Testis (tissue), 3 donors: Measurements from ENCODE around the gene ANAPC15. TPM values are rescaled to one million over a fixed set of nuclear protein-coding genes. Genes with fewer than 3 reads are reported as not detected.

ENCODE experiments used
- DNase-seq: peaks from one replicate; pipeline ENCODE4 v3.0.0-alpha.2; 2019
- H3K27ac ChIP-seq, 2 donors: fragments of 200-600 bp; sonication (generic); one replicate each; pipeline ENCODE4 v1.5.1; 2019
- H3K27me3 ChIP-seq: fragments of 200-600 bp; sonication (generic); one replicate; pipeline ENCODE4 v1.5.1; 2019
- H3K36me3 ChIP-seq: fragments of 200-600 bp; sonication (generic); one replicate; pipeline ENCODE4 v1.5.1; 2017; ENCODE audit warnings: low read depth; ENCODE audit errors: missing control alignments
- H3K4me1 ChIP-seq: fragments of 200-600 bp; sonication (generic); one replicate; pipeline ENCODE4 v1.5.1; 2019
- H3K4me3 ChIP-seq, 2 donors: fragments of 200-600 bp; sonication (generic); one replicate each; pipeline ENCODE4 v1.5.1; 2017 to 2019
- H3K9me3 ChIP-seq: fragments of 200-600 bp; sonication (generic); one replicate; pipeline ENCODE4 v1.5.1; 2017
- CTCF ChIP-seq, 3 experiments: fragments of 450-650 bp in 2 of 3; fragments of 200-600 bp in 1 of 3; sonication (generic) in 1 of 3; IDR thresholded peaks; one replicate each; pipeline ENCODE4 v1.5.1; 2016 to 2019; ENCODE audit warnings: antibody characterized with exemption in 3 of 3, mild to moderate bottlenecking in 2 of 3, moderate library complexity in 1 of 3
- POLR2A ChIP-seq: fragments of 450-650 bp; IDR thresholded peaks from one replicate; pipeline ENCODE4 v1.6.1; 2017; ENCODE audit warnings: antibody characterized with exemption, mild to moderate bottlenecking, moderate library complexity
- WGBS, 2 donors: methylation state at CpG; one replicate each; pipeline ENCODE4 v1.1.5; 2018; 5-methylcytosine and 5-hydroxymethylcytosine counted together
- intact Hi-C: fragments of 100-400 bp; cut with DNase I; formaldehyde crosslinking; loops from one replicate; pipeline ENCODE4 v1.15.1; 2023; ENCODE audit warnings: low total_unique reads
- polyA plus RNA-seq: library from polyadenylated mRNA; stranded (reverse); fragments of 350-450 nt; fragmentation: Illumina TruSeq; extraction: RNeasy Lipid Tissue Mini Kit (QIAGEN cat#74804); gene quantifications from one replicate; pipeline ENCODE4 v1.2.3, GENCODE V29; 2014; ENCODE audit warnings: low read depth, low replicate concordance; ENCODE audit not compliant: insufficient read depth
- total RNA-seq, 2 donors: library from RNA; depleted of rRNA; stranded (reverse); fragments of >200 nt; gene quantifications; one replicate each; pipeline ENCODE4 v1.2.3, GENCODE V29; 2016

ANAPC15 gene
- total and polyA plus RNA-seq, 3 donors from 2014 or later = 61.9 to 103 (median 66.1) TPM

- no peak for DNase-seq
- peak overlapping the region; percentile 92 to 97 for H3K27ac ChIP-seq
- no peaks in the 10 kb centered on the region for H3K9me3 ChIP-seq
- no peaks in the 10 kb centered on the region for H3K36me3 ChIP-seq
- 0 to 1% methylated on average over 9 to 10 of the region's 10 CpGs for WGBS, 2 donors
- H3K4me3 ChIP-seq = peak overlapping the region; percentile 71 to 81
- peaks cover 13% of the 10 kb centered on the region for H3K4me1 ChIP-seq
- H3K27me3 ChIP-seq = no peaks in the 10 kb centered on the region
- intact Hi-C loops = no loop called here
- TF ChIP-seq POLR2A (no peak), CTCF (IDR thresholded peaks at IDR 0.05) (no peak)
These were observed 974 bp downstream of the ANAPC15 start for GRCh38 chr11:72111300-72112142.

- DNase-seq = no peak
- no peaks in the 10 kb centered on the region for H3K27me3 ChIP-seq
- TF ChIP-seq POLR2A (no peak), CTCF (IDR thresholded peaks at IDR 0.05) (no peak)
These were observed 6.6 kb downstream of the ANAPC15 start, which contains the start of gene TOMT for GRCh38 chr11:72105888-72106287. TOMT (plus strand) TSS chr11:72105924; CDS start chr11:72105952, 28 bp downstream.

DNA sequence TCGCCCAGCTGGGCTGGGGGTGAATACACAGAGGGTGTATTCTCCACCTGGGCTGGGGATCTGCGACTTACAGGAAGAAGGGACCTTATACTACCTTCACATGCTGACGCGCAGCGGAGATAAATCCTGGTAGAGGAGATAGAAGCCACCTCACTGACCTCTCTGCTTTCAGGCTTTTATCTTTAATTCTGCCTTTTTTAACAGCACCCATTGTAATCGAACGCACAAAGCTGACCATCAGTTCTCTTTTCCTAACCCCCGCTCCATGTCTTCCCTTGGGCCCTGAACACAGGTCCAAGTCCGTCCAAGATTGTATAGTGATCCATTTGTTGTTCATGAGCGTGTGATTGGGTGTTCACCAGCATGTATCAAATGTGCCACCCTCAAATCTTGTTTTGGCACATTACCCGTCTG is 8.7 kb downstream of the ANAPC15 start:
- Histone ChIP-seq H3K27me3 (no peaks in the 10 kb centered on the region), H3K4me3 (peak overlapping the region; percentile 94 to 98), H3K4me1 (peaks cover 23% of the 10 kb centered on the region), H3K36me3 (no peaks in the 10 kb centered on the region), H3K27ac (peak overlapping the region; percentile 94 to 95), H3K9me3 (no peaks in the 10 kb centered on the region)
- TF ChIP-seq CTCF (IDR thresholded peaks at IDR 0.05) (no peak), POLR2A (no peak)
- DNase-seq = no peak
- intact Hi-C loops = no loop called here
- 42 to 63% methylated on average over 11 of the region's 11 CpGs for WGBS, 2 donors

More at GRCh38 chr11:72105888-72106287, 6.6 kb downstream of the ANAPC15 start, which contains the start of gene TOMT:
- Histone ChIP-seq H3K4me1 (peaks cover 12% of the 10 kb centered on the region), H3K27ac (no peak within 1 kb of the TSS), H3K9me3 (no peaks in the 10 kb centered on the region), H3K4me3 (no peak within 1 kb of the TSS), H3K36me3 (no peaks in the 10 kb centered on the region)
- intact Hi-C loops = no loop called here
- 90 to 91% methylated on average over 14 of the region's 14 CpGs for WGBS, 2 donors

- Histone ChIP-seq H3K4me1 (peaks cover 23% of the 10 kb centered on the region), H3K36me3 (no peaks in the 10 kb centered on the region), H3K27ac (peak within 1 kb of the TSS; percentile 94 to 95), H3K27me3 (no peaks in the 10 kb centered on the region), H3K9me3 (no peaks in the 10 kb centered on the region), H3K4me3 (peak within 1 kb of the TSS; percentile 94 to 98)
- intact Hi-C loops = no loop called here
- DNase-seq = peak; percentile 99
- TF ChIP-seq POLR2A (peak; percentile 3), CTCF (IDR thresholded peaks at IDR 0.05) (peak; percentile 17 to 76 (median 65))
- 3 to 5% methylated on average over 16 to 38 of the region's 64 CpGs for WGBS, 2 donors
These were observed 9.3 kb downstream of the ANAPC15 start, which contains the start of gene LAMTOR1 for GRCh38 chr11:72102946-72103753. LAMTOR1 (minus strand) TSS chr11:72103297; CDS start chr11:72103224, 73 bp downstream.
